Chondrocyte (in vitro differentiated cells): Measurements from ENCODE around the gene TMEM132A. TPM values are rescaled to one million over a fixed set of nuclear protein-coding genes. Genes with fewer than 3 reads are reported as not detected.
"Not testable (repeated sequence)": the region's sequence is repeated elsewhere in the genome, so short reads cannot be mapped to it uniquely, and the experiment has no call there.

Experiments
- DNase-seq: peaks from one replicate; pipeline ENCODE4 v3.0.0; 2021; ENCODE audit warnings: mixed read lengths, low spot score
- H3K27ac Mint-ChIP-seq: one replicate; pipeline ENCODE4 v1.8.0; 2021; ENCODE audit warnings: mild to moderate bottlenecking, moderate library complexity, mixed read lengths; ENCODE audit not compliant: unreplicated experiment
- H3K27me3 Mint-ChIP-seq: 2 replicates; pipeline ENCODE4 v1.8.0; 2021; ENCODE audit warnings: low read depth, mixed read lengths
- H3K36me3 Mint-ChIP-seq: 2 replicates; pipeline ENCODE4 v1.8.0; 2021; ENCODE audit warnings: low read depth, mixed read lengths
- H3K4me1 Mint-ChIP-seq: 2 replicates; pipeline ENCODE4 v1.8.0; 2021; ENCODE audit warnings: low read depth, mild to moderate bottlenecking, mixed read lengths
- H3K4me3 Mint-ChIP-seq: one replicate; pipeline ENCODE4 v1.8.0; 2021; ENCODE audit warnings: mild to moderate bottlenecking, moderate library complexity, mixed read lengths; ENCODE audit not compliant: unreplicated experiment
- H3K9me3 Mint-ChIP-seq: 2 replicates; pipeline ENCODE4 v1.8.0; 2021; ENCODE audit warnings: low read depth, mixed read lengths
- total RNA-seq: library from RNA; stranded (reverse); gene quantifications from 3 replicates; pipeline ENCODE4 v1.2.1, GENCODE V29; 2021
- TF ChIP-seq, protein P1 (sequence below): fragments of 200-600 bp; sonication (generic); IDR thresholded peaks from 2 replicates; pipeline ENCODE4 v1.5.0; 2021; ENCODE audit warnings: antibody characterized with exemption, mild to moderate bottlenecking, moderate library complexity

Gene TMEM132A
- total RNA-seq, 1 donor from 2014 or later, result 69.8 TPM

DNA sequence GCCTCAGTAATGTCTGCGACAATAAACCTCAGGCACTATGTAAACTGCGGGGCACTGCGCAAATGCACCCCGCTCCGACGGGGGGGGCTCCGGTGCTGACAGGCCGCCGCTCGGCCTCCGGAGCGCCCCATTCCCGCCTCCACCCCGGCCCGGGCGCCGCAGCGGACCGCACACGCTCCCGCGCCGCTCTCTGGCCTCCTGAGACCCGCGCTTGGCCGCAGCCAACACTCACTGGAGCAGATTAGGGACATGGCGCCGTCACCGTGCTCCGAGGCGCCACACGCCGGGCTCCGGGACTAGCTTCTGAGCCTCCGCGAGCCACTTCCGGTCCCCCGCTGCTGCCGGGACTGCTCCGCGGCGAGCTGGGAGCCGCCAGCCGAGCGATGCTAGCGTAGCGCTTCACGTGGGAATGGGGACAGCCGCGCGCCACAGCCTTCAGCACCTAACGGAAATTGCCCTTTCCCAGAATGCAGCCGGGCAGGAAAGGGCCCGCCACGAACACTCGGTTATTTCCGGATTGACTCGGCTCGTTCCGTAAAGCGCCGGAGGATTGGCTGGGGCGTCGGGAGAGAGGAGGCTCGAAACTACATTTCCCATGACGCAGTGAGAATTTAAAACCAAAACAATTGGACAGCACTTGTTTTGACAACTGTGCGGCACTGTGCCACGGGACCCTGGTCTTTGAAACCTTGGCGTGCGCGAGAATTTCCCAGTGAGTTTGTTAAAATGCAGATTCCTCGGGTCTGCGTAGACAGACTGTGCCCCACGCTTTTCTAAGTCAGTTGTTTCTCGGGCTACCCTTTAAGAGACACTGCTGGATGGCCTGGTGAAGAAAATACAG, 17.9 kb upstream of the TMEM132A start, which contains the start of gene PRPF19:
PRPF19 (minus strand) TSS at position 454 of the 841 bp plus-strand sequence; CDS start at position 251, 203 bp downstream.
- Mint-ChIP-seq H3K4me1 (peaks cover 27% of the 10 kb centered on the region), H3K27me3 (peaks cover 12% of the 10 kb centered on the region), H3K36me3 (peaks cover 6% of the 10 kb centered on the region), H3K4me3 (peak within 1 kb of the TSS; percentile 84), H3K27ac (peak within 1 kb of the TSS; percentile 95), H3K9me3 (no peaks in the 10 kb centered on the region)
- TF ChIP-seq, protein P1, sequence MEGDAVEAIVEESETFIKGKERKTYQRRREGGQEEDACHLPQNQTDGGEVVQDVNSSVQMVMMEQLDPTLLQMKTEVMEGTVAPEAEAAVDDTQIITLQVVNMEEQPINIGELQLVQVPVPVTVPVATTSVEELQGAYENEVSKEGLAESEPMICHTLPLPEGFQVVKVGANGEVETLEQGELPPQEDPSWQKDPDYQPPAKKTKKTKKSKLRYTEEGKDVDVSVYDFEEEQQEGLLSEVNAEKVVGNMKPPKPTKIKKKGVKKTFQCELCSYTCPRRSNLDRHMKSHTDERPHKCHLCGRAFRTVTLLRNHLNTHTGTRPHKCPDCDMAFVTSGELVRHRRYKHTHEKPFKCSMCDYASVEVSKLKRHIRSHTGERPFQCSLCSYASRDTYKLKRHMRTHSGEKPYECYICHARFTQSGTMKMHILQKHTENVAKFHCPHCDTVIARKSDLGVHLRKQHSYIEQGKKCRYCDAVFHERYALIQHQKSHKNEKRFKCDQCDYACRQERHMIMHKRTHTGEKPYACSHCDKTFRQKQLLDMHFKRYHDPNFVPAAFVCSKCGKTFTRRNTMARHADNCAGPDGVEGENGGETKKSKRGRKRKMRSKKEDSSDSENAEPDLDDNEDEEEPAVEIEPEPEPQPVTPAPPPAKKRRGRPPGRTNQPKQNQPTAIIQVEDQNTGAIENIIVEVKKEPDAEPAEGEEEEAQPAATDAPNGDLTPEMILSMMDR, result peak; percentile 22
- DNase-seq, result peak; percentile 96

DNA sequence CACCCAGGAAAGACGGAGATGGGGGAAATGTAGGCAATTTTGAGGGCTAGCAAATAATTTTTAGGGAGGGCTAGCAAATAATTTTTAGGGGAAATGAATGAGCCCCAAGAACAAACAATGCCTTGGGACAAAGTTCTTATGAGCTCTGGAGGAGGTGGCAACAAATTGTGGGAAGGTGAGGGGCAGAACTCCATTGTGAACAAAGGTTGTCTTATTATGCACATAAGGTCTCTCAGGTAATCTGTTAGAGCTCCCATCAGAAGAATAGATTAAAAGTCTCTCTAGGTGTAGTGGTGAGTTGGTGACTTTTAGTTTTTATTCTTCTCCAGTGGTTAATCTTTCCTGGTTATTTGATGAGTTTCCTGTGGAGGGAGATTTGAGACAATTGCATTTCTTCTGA, 15.5 kb upstream of the TMEM132A start:
- TF ChIP-seq, protein P1, result no peak
- no peaks in the 10 kb centered on the region for H3K9me3 Mint-ChIP-seq
- H3K4me3 Mint-ChIP-seq, result no peak overlapping the region
- peaks cover 42% of the 10 kb centered on the region for H3K4me1 Mint-ChIP-seq
- DNase-seq, result no peak
- H3K36me3 Mint-ChIP-seq, result no peaks in the 10 kb centered on the region
- no peak overlapping the region for H3K27ac Mint-ChIP-seq
- H3K27me3 Mint-ChIP-seq, result peaks cover 16% of the 10 kb centered on the region

DNA sequence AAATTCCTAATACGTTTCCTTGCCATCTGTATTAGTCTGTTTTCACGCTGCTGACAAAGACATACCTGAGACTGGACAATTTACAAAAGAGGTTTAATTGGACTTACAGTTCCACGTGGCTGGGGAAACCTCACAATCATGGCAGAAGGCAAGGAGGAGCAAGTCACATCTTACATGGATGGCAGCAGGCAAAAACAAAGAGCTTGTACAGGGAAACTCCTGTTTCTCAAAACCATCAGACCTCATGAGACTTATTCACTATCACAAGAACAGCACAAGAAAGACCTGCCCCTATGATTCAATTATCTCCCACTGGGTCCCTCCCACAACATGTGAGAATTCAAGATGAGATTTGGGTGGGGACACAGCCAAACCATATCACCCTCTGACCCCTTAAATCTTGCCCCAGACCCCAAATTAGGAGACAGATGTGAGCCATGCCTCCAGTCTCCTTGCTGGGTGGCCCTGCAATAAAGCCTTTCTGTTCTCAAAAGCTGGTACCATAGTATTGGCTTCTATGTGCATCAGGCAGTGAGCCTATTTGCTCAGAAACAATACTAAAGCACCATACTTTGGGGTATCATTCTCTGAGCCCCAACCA, 14.5 kb upstream of the TMEM132A start:
- H3K27ac Mint-ChIP-seq, H3K36me3 Mint-ChIP-seq, H3K9me3 Mint-ChIP-seq, H3K4me3 Mint-ChIP-seq, DNase-seq: not testable (repeated sequence)
- Mint-ChIP-seq H3K27me3 (peaks cover 16% of the 10 kb centered on the region), H3K4me1 (peaks cover 34% of the 10 kb centered on the region)

DNA sequence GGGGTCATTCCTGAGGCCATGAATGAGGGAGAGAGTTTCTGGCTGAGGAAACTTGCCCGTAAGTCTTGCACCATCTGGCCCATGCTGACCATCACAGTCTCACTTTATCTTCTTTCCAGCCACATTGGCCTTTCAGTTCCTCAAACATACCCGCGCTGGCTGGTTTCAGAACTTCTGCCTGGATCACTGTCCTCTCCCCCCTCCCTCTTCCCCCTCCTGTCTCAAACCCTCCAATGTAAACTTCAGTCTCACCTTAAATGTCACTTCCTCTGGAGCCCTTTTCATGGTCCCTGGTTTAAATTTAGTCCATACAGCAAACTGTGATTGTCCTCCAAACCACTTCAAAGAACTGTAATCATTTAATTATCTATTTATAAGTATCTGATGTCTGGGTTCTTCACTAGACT, 14.0 kb upstream of the TMEM132A start:
- peaks cover 16% of the 10 kb centered on the region for H3K27me3 Mint-ChIP-seq
- no peak overlapping the region for H3K4me3 Mint-ChIP-seq
- H3K27ac Mint-ChIP-seq, result no peak overlapping the region
- TF ChIP-seq, protein P1, result no peak
- H3K4me1 Mint-ChIP-seq, result peaks cover 34% of the 10 kb centered on the region
- no peak for DNase-seq
- H3K9me3 Mint-ChIP-seq, result no peaks in the 10 kb centered on the region
- no peaks in the 10 kb centered on the region for H3K36me3 Mint-ChIP-seq

DNA sequence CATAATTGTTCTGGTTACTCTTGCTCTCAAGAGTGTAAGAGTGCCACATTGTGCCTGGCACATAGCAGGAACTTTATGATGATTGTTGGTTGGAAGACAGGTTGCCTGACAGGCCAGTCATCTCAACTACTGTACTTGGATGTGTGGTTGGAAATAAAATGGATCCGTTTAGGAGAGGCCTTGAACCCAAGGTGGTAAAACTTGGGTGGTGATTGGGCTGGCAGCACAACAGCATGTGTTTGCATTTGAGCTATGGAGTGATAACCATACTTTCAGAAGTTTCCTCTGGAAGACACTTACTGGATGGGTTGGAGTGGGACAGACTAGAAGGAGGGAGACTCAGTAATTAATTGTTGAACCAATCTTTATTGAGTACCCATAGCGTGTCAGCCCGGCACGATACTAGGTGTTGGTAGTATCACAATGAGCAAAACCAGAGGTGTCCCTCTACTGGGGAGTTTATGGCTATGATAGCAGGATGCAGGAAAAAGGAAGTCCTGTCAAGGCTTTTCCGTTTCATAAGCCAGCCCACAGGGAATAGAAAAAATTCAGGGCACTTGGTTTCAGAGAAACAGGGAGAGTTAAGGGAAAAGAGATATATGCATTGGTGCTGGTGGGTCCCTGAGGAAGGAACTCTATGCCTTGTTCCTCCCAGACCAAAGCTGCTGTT, 13.4 kb upstream of the TMEM132A start:
- Mint-ChIP-seq H3K9me3 (no peaks in the 10 kb centered on the region), H3K4me1 (peaks cover 34% of the 10 kb centered on the region), H3K36me3 (no peaks in the 10 kb centered on the region), H3K27me3 (peaks cover 16% of the 10 kb centered on the region), H3K4me3 (no peak overlapping the region), H3K27ac (no peak overlapping the region)
- no peak for DNase-seq
- TF ChIP-seq, protein P1, result no peak
